HepG2 (cell line): ENCODE results near the gene IGSF21. TPM values are rescaled to one million over a fixed set of nuclear protein-coding genes. Genes with fewer than 3 reads are reported as not detected.

ENCODE experiments used
- ATAC-seq: fragments of 200-7000 bp; cut with Tn5 transposase; 3 replicates; pipeline ENCODE4 v1.9.1; 2020; ENCODE audit warnings: mild to moderate bottlenecking, moderate library complexity
- BruUV-seq: library from RNA; stranded (reverse); fragments of 400-500 nt; replicated peaks from 2 replicates; lab custom pipeline; 2021; lab: Mats Ljungman, UMichigan
- CTCF ChIA-PET: fragments of 300-600 bp; formaldehyde crosslinking; extraction: SDS; loops from one replicate; lab custom pipeline; 2021; ENCODE audit warnings: low total read pairs, inconsistent platforms, low intra/inter-chr PET ratio; lab: Yijun Ruan, JAX
- POLR2A ChIA-PET: fragments of 350-600 bp; sonication (Branson Sonifier 250); formaldehyde crosslinking; loops from one replicate; lab custom pipeline; 2020; ENCODE audit warnings: antibody characterized with exemption, inconsistent platforms; lab: Yijun Ruan, JAX
- DNase-seq: peaks from one replicate; pipeline ENCODE4 v3.0.0-alpha.2; 2015; ENCODE audit warnings: low spot score
- FAIRE-seq: peaks from 3 replicates; lab custom pipeline; 2011; peaks lifted over from hg19 to GRCh38; lab: Jason Lieb, UNC
- H2AFZ ChIP-seq: one replicate; pipeline ENCODE4 v1.6.1; 2011; ENCODE audit warnings: low read length, inconsistent platforms
- H3K27ac ChIP-seq: fragments of 300-600 bp; 3 replicates; pipeline ENCODE4 v1.8.0; 2011; ENCODE audit warnings: mixed run types, mild to moderate bottlenecking, mixed read lengths, low read length, inconsistent platforms; ENCODE audit not compliant: insufficient read depth; ENCODE audit errors: extremely low read length
- H3K27me3 ChIP-seq, 2 experiments: fragments of 200-600 bp in 1 of 2; 2 replicates in 1 of 2; 3 replicates in 1 of 2; pipeline versions ENCODE4 v1.6.0 to v1.8.0; 2011; ENCODE audit warnings: low read length in 2 of 2, mild to moderate bottlenecking in 2 of 2, moderate library complexity in 2 of 2, inconsistent platforms in 1 of 2; ENCODE audit not compliant: insufficient read depth in 2 of 2, control insufficient read depth in 1 of 2
- H3K36me3 ChIP-seq, 2 experiments: fragments of 200-600 bp in 1 of 2; replicated peaks in 1 of 2; 2 replicates in 1 of 2; 3 replicates in 1 of 2; pipeline versions ENCODE4 v1.5.1 to v1.8.0; 2011; ENCODE audit warnings: low read length in 2 of 2, inconsistent platforms in 1 of 2; ENCODE audit not compliant: insufficient read depth in 2 of 2, control insufficient read depth in 1 of 2
- H3K4me1 ChIP-seq: 2 replicates; pipeline ENCODE4 v1.5.1; 2012; ENCODE audit warnings: low read length, inconsistent platforms; ENCODE audit not compliant: insufficient read depth
- H3K4me2 ChIP-seq: 2 replicates; pipeline ENCODE4 v1.6.0; 2011; ENCODE audit warnings: low read depth, low read length, inconsistent platforms
- H3K4me3 ChIP-seq, 3 experiments: fragments of 200-600 bp in 1 of 3; sonication (generic), shearing (Covaris generic) in 1 of 3; replicated peaks in 1 of 3; 2 replicates each; pipeline ENCODE4 v1.5.1; 2011 to 2016; ENCODE audit warnings: low read length in 3 of 3, inconsistent platforms in 2 of 3, low read depth in 2 of 3, mild to moderate bottlenecking in 2 of 3, control low read depth in 1 of 3, mixed read lengths in 1 of 3; ENCODE audit not compliant: insufficient read depth in 1 of 3
- H3K79me2 ChIP-seq: one replicate; pipeline ENCODE4 v1.6.1; 2011; ENCODE audit warnings: low read length, inconsistent platforms; ENCODE audit not compliant: insufficient read depth
- H3K9ac ChIP-seq: 2 replicates; pipeline ENCODE4 v1.6.0; 2011; ENCODE audit warnings: mild to moderate bottlenecking, low read depth, low read length, inconsistent platforms; ENCODE audit not compliant: insufficient read depth
- H3K9me3 ChIP-seq: 2 replicates; pipeline ENCODE4 v1.5.1; 2012; ENCODE audit warnings: mild to moderate bottlenecking, low read length
- H4K20me1 ChIP-seq: 2 replicates; pipeline ENCODE4 v1.6.0; 2011; ENCODE audit warnings: inconsistent platforms, mild to moderate bottlenecking, low read length, moderate library complexity; ENCODE audit not compliant: insufficient read depth
- KAT7 ChIP-seq: IDR thresholded peaks from 2 replicates; pipeline ENCODE4 v1.6.1; 2018; ENCODE audit warnings: borderline replicate concordance, missing compliant biosample characterization
- KDM2A ChIP-seq: sonication (generic); formaldehyde crosslinking; IDR thresholded peaks from 2 replicates; pipeline ENCODE4 v1.4.0; 2020; ENCODE audit warnings: low read depth, missing genetic modification reagents, borderline replicate concordance
- MAFF ChIP-seq: IDR thresholded peaks from 2 replicates; pipeline ENCODE4 v1.6.1; 2011; ENCODE audit warnings: low read depth, low read length, improper control_type of control experiment
- MAFK ChIP-seq, 2 experiments: IDR thresholded peaks in 1 of 2; conservative IDR thresholded peaks in 1 of 2; 2 replicates each; pipeline ENCODE4 v1.6.1; 2011; ENCODE audit warnings: improper control_type of control experiment in 2 of 2, low read length in 2 of 2
- NFIB ChIP-seq: sonication (generic); formaldehyde crosslinking; IDR thresholded peaks from 2 replicates; pipeline ENCODE4 v1.9.0; 2021; ENCODE audit warnings: missing genetic modification reagents, mild to moderate bottlenecking, borderline replicate concordance
- SAP130 ChIP-seq: IDR thresholded peaks from 2 replicates; pipeline ENCODE4 v1.6.1; 2016; ENCODE audit warnings: low read depth
- ZNF33A ChIP-seq: sonication (generic); formaldehyde crosslinking; IDR thresholded peaks from 2 replicates; pipeline ENCODE4 v1.5.1; 2020; ENCODE audit warnings: missing genetic modification reagents, mild to moderate bottlenecking, moderate library complexity, borderline replicate concordance
- ZNF670 ChIP-seq: sonication (generic); formaldehyde crosslinking; IDR thresholded peaks from 2 replicates; pipeline ENCODE4 v1.8.0; 2022; ENCODE audit warnings: mild to moderate bottlenecking, missing genetic modification reagents, borderline replicate concordance
- ZSCAN29 ChIP-seq: sonication (generic); formaldehyde crosslinking; conservative IDR thresholded peaks from 2 replicates; pipeline ENCODE4 v1.4.0; 2020; ENCODE audit warnings: mild to moderate bottlenecking, missing genetic modification reagents
- WGBS: methylation state at CpG from one replicate; pipeline ENCODE4 v1.1.6; 2017; ENCODE audit warnings: low lambda C conversion rate; 5-methylcytosine and 5-hydroxymethylcytosine counted together
- in situ Hi-C: cut with HindIII; loops from 2 replicates; pipeline ENCODE4 v1.10.0; 2017; ENCODE audit warnings: low pct_unique_long_range_greater_than_20kb; ENCODE audit not compliant: extremely low pct_ligation_motif_present
- intact Hi-C: fragments of 100-400 bp; cut with micrococcal nuclease; formaldehyde crosslinking; loops from one replicate; pipeline ENCODE4 v1.10.0; 2022; ENCODE audit not compliant: unreplicated experiment
- polyA plus RNA-seq, 8 experiments: library from polyadenylated mRNA; depleted of rRNA in 3 of 8; stranded (reverse) in 7 of 8; unstranded in 1 of 8; fragments of >200 nt; fragmentation: Illumina TruSeq in 4 of 8; extraction: Trizol in 4 of 8; gene quantifications; 2 replicates each; pipeline versions ENCODE4 v1.2.1 to v1.2.3, GENCODE V29; 2011 to 2016; ENCODE audit warnings: low read depth in 4 of 8, missing spikeins in 1 of 8, mixed read lengths in 1 of 8; ENCODE audit not compliant: insufficient read depth in 1 of 8
- total RNA-seq, 5 experiments: library from RNA; depleted of rRNA; stranded (reverse); fragments of >200 nt; fragmentation: Illumina TruSeq; extraction: Trizol; gene quantifications; 2 replicates each; pipeline ENCODE4 v1.2.3, GENCODE V29; 2016; ENCODE audit warnings: low read depth in 1 of 5

Gene IGSF21
- total and polyA plus RNA-seq, 2 of the 13 experiments (the other 11 are each of a cell fraction or from before 2014, with no cell fraction given), result not detected

DNA sequence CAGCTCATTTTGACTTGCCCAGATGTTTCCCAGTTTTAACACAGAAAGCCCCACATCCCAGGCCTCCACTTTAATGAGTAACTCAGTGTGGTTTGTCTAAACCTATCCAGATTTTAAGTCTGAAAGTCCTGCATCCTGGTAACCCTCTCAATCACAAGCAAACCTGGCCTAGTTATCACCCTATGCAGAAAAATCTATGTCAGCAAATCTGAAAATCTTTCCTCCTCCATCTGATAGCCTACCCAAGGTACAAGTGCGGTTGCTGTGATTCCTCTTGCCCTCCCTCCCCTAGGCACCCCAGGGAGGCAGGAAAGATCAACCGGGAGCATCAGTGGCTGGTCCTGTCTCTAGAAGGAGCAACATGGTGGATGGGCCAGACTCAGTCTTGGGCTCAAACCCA lies 163.7 kb downstream of the IGSF21 start:
- ChIA-PET CTCF (no interaction called here), POLR2A (no interaction called here)
- in situ Hi-C loops, result no loop called here
- no peak for FAIRE-seq
- Histone ChIP-seq H3K36me3 (no peaks in the 10 kb centered on the region), H4K20me1 (no peaks in the 10 kb centered on the region), H3K9me3 (no peaks in the 10 kb centered on the region), H3K4me3 (no peak overlapping the region), H3K9ac (no peak overlapping the region), H3K4me2 (no peak overlapping the region), H3K4me1 (no peaks in the 10 kb centered on the region), H3K27me3 (peaks cover 3% of the 10 kb centered on the region in 2 experiments; a peak in 1 of 5 replicates), H3K27ac (no peak overlapping the region), H3K79me2 (no peaks in the 10 kb centered on the region), H2AFZ (no peak overlapping the region)
- no TSS peak for BruUV-seq
- DNase-seq, result no peak
- WGBS, result 0% methylated on average over 2 of the region's 2 CpGs
- TF ChIP-seq MAFK (conservative IDR thresholded peaks at IDR 0.05 in 1 of 2, IDR thresholded peaks at IDR 0.05 in 1 of 2; ENCODE audit: low read length in 2 of 2) (peak; percentile 55 to 83; a peak in 3 of 4 replicates), MAFF (peak; percentile 56), ZNF33A (CRISPR knock-in tag) (no peak)
- intact Hi-C loops, result no loop called here
- no peak for ATAC-seq

DNA sequence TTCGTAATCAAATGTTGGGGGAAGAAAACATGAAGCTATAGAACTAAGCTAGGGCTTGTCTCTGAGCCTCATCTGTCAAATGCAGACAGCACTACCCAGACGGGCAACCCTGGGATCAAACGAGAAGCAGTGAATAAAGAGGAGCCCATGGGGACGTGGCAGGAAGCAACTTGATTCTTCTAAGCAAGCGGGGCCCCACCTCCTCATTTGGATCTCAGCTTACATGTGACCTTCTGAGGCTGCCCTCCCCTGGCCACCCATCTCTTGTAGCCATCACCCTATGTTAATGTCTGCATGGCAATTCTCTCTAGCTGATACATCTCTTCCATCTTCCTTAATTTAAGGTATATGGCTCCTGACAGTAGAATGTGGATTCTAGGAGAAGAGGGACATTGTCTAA lies 171.3 kb downstream of the IGSF21 start:
- H3K36me3 ChIP-seq, result no peaks in the 10 kb centered on the region
- H3K27me3 ChIP-seq, result 0 out of 5 replicates have a peak, but pooled peaks cover 0 to 2% of the 10 kb centered on the region in 2 experiments
- no peak overlapping the region for H2AFZ ChIP-seq
- 33% methylated on average over 4 of the region's 5 CpGs for WGBS
- DNase-seq (no peak), FAIRE-seq (no peak), ATAC-seq (no peak)
- TF ChIP-seq ZSCAN29 (CRISPR knock-in tag) (no peak), KAT7 (CRISPR knock-in tag) (no peak), KDM2A (no peak), ZNF670 (CRISPR knock-in tag) (no peak), NFIB (CRISPR knock-in tag) (no peak), SAP130 (CRISPR knock-in tag) (no peak)
- intact Hi-C loops (no loop called here), in situ Hi-C loops (no loop called here)
- no peak overlapping the region for H3K4me3 ChIP-seq
- no peak overlapping the region for H3K4me2 ChIP-seq
- H3K4me1 ChIP-seq, result peaks cover 12% of the 10 kb centered on the region
- no peak overlapping the region for H3K27ac ChIP-seq
- H4K20me1 ChIP-seq, result no peaks in the 10 kb centered on the region
- no peaks in the 10 kb centered on the region for H3K79me2 ChIP-seq
- BruUV-seq, result no TSS peak
- H3K9ac ChIP-seq, result no peak overlapping the region
- H3K9me3 ChIP-seq, result no peaks in the 10 kb centered on the region
- CTCF ChIA-PET, result no interaction called here
- POLR2A ChIA-PET, result no interaction called here
